Erythroblast (primary cell): ENCODE measurements around the gene RBBP6.
A peak's percentile ranks its signal among the peaks of the same experiment; 100 is the strongest.

Experiments used
- DNase-seq, 2 experiments: peaks; one replicate each; lab custom pipeline; 2025; lab: John Stamatoyannopoulos, UW
- GATA1 ChIP-seq: IDR thresholded peaks from 2 replicates; pipeline ENCODE4 v1.6.1; 2011; ENCODE audit warnings: low read depth, mild to moderate bottlenecking, control low read depth, low read length, moderate library complexity
- POLR2A ChIP-seq: IDR thresholded peaks from 2 replicates; pipeline ENCODE4 v1.6.1; 2011; ENCODE audit warnings: mild to moderate bottlenecking, low read length

RBBP6 gene

GRCh38 chr16:24535827-24536226 lies 3.5 kb upstream of the RBBP6 start:
- peak in 1 of 2 experiments; percentile 6 for DNase-seq
- TF ChIP-seq POLR2A (no peak), GATA1 (no peak)

DNA sequence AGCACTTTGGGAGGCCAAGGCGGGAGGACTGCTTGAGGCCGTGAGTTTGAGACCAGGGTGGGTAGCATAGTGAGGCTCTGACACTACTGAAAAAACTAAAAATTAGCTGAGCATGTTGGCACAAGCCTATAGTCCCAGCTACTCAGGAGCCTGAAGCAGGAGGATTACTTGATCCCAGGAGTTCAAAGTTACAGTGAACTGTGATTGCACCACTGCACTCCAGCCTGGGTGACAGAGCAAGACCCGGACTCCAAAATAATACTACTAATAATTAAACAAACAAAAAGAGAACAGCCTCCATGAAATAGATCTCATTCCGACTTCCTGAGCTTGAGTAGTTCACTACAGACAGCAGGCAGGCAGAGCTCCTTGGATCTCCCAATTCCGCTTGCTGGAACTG lies 2.7 kb upstream of the RBBP6 start:
- no peak for DNase-seq
- TF ChIP-seq GATA1 (no peak), POLR2A (no peak)

DNA sequence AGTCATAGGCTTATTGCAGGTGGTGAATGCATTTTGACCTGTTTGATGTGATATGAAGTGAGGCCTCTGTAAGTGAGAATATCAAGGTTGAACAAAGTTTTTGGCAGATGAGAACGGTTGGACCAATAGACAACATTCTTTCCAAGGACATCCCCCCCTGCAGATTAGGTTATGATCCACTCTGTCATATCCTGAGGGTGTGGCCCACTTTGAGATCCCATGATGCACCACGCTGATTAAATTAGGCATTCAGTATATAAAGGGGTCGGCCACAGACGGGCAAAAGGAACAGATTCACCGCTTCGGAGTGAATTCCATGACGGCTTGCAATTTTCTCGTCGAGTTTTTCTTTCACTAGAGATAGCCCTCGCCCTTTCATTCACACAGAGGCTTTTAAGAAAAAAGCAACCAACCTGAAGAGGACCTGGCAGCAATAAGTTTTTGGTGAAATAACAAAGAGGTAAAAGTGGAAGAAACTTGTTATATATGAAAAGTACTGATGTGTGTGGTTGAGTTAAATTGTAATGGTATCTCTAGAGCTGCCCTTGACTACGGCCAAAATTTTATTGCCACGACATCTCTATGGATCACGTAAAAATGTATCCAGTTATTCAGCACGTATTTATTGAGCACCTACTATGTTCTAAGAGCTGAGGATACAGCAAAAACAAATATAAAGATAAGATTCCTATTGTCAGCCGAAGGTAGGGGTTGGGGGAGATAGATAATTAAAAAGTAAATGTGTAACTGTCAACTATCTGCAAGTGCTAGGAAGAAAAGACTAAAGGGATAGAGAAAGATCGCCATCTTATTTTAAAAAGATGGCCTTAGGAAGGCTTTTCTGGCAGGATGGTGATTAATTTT lies 1.7 kb upstream of the RBBP6 start:
- DNase-seq: peak in 1 of 2 experiments; percentile 30
- no peak for TF ChIP-seq POLR2A
- no peak for TF ChIP-seq GATA1

GRCh38 chr16:24538756-24539294 lies 541 bp upstream of the RBBP6 start:
- no peak for TF ChIP-seq POLR2A
- peak; percentile 19 for TF ChIP-seq GATA1
- DNase-seq: peak; percentile 94 to 96

DNA sequence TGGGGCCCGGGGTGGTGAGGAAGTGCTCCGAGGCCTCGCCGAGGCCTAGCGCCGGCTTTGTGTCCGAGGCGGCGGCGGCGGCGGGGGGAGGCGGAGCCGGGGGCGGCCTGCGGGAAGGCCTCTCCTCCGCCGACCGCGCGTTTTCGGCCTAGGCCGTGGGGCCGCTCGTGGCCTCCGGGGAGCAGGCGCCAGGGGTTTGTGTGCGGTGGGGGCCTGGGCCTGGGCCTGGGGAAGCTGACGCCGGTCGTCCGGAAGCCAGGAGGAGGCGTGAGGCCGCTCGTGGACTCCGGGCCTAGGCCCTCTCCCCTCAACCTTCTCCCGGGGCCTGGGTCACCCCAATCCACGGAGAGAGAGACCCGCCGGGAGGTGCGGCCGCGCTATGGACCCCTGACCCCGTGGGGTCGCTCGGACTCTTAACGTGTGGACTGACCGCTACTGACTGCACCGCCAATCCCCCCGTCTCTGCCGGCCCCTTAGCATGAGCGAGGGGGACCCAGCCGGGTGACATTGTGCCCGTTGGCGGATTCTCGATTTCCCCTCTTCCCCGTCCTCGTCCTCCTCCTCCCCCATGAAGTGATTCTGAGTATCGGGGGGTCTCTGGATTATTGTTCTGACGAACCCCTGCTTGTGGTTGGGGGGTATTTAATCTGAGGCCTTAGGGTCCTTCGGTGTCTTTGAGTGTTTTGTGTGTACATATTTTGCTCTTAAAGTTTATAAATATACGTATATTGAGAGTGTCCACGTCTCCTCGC lies 660 bp downstream of the RBBP6 start:
- peak; percentile 83 to 92 for DNase-seq
- no peak for TF ChIP-seq GATA1
- TF ChIP-seq POLR2A: no peak

DNA sequence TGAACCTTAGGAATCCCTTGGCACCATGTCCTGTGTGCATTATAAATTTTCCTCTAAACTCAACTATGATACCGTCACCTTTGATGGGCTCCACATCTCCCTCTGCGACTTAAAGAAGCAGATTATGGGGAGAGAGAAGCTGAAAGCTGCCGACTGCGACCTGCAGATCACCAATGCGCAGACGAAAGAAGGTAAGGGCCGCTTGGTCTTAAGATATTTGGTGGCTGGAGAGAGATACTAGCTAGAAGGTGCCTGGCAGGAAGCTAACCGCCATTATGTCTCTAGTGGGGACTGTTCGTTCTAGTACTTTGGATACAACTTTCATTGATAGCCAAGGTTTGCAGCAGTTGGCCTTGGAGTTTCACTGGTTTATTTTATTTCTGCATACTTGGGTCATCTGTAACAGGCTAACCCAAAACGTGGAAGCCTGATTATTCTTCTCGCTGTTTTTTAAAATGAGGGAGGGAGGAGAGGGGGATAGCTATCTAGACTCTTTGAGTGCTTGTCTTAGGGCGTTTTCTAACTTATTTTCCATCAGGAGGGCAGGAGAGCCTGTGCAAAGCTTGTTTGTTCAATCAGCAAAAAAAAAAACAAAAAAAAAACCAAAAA lies 1.3 kb downstream of the RBBP6 start:
- TF ChIP-seq GATA1 (no peak), POLR2A (no peak)
- peak; percentile 74 to 78 for DNase-seq

- peak; percentile 38 to 62 for DNase-seq
- TF ChIP-seq GATA1 (no peak), POLR2A (no peak)
These were observed 2.0 kb downstream of the RBBP6 start for GRCh38 chr16:24541233-24541933.

- no peak for DNase-seq
These were observed 4.6 kb downstream of the RBBP6 start for GRCh38 chr16:24543949-24544348.

DNA sequence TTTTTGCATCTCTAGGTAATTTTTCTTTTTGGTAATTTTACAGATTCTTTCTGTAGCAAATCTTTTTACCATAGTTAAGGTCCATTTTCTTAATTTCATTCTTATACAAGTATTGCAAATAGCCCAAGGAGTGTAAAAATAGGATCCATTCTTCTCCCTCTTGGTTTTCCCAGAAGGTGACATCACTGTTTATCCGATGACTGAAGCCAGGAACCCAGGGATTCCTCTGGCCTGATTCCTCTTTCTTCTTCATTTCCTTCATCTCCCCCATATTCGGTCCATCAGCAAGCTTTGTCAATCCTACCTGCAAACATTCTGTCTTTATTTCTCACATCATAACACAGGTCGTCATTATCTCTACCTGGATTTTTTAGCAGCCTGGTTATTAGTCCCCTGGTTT lies 5.3 kb downstream of the RBBP6 start:
- DNase-seq: no peak

More at GRCh38 chr16:24543949-24544348, 4.6 kb downstream of the RBBP6 start:
- no peak for TF ChIP-seq POLR2A
- TF ChIP-seq GATA1: no peak

GRCh38 chr16:24550295-24550694 lies 10.9 kb downstream of the RBBP6 start:
- no peak for DNase-seq
- no peak for TF ChIP-seq GATA1
- TF ChIP-seq POLR2A: no peak

More for the DNA sequence above, 5.3 kb downstream of the RBBP6 start:
- TF ChIP-seq GATA1 (no peak), POLR2A (no peak)

- no peak for TF ChIP-seq GATA1
- no peak for TF ChIP-seq POLR2A
- DNase-seq: no peak
These were observed 13.4 kb downstream of the RBBP6 start for GRCh38 chr16:24552705-24553246.

DNA sequence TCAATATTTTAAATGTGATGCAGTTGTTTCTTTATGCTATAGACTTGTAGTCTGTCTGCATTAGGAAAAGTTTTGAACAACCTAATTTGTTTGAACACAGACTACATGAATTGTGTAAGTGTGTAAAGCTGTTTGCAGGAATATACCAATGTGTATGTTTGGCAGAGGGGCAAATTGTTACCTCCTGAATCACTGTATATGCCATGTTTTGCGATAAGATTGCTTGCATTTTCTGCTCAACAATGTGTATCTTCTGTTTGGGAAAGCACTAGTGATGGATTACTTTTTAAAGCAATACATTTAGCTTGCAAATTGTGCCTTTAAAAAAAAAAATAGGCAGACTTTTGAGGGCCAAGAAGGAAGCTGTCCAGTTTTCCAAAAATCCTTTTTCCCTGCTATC lies 14.6 kb downstream of the RBBP6 start:
- no peak for DNase-seq
- no peak for TF ChIP-seq GATA1
- TF ChIP-seq POLR2A: no peak
